GM19467 (cell line): ENCODE data around the gene WFS1.

Experiments used
- ATAC-seq: cut with Tn5 transposase; IDR thresholded peaks from one replicate; pipeline ENCODE4 v1.9.1; 2021; ENCODE audit warnings: mild to moderate bottlenecking, moderate library complexity; ENCODE audit not compliant: unreplicated experiment

WFS1 gene

GRCh38 chr4:6235901-6236640 is 33.6 kb upstream of the WFS1 start:
- ATAC-seq = no peak

GRCh38 chr4:6236816-6237390 is 32.7 kb upstream of the WFS1 start:
- no peak for ATAC-seq

- ATAC-seq = no peak
Observed at GRCh38 chr4:6239486-6239885, 30.2 kb upstream of the WFS1 start.

GRCh38 chr4:6239968-6240367 is 29.7 kb upstream of the WFS1 start:
- ATAC-seq = no peak

GRCh38 chr4:6241062-6241845 is 28.4 kb upstream of the WFS1 start:
- ATAC-seq = no peak

GRCh38 chr4:6242271-6243029 is 27.2 kb upstream of the WFS1 start:
- ATAC-seq = no peak

GRCh38 chr4:6245246-6246169 is 24.1 kb upstream of the WFS1 start:
- ATAC-seq = no peak

GRCh38 chr4:6246170-6246634 is 23.4 kb upstream of the WFS1 start:
- ATAC-seq = no peak

GRCh38 chr4:6248394-6248793 is 21.3 kb upstream of the WFS1 start:
- ATAC-seq = no peak

- ATAC-seq = no peak
Observed at GRCh38 chr4:6250235-6250983, 19.2 kb upstream of the WFS1 start.

- ATAC-seq = no peak
Observed at GRCh38 chr4:6250984-6251295, 18.7 kb upstream of the WFS1 start.

GRCh38 chr4:6251365-6251764 is 18.3 kb upstream of the WFS1 start:
- ATAC-seq = no peak

GRCh38 chr4:6252051-6252450 is 17.6 kb upstream of the WFS1 start:
- no peak for ATAC-seq

GRCh38 chr4:6253111-6253510 is 16.5 kb upstream of the WFS1 start:
- ATAC-seq = no peak

- ATAC-seq = no peak
Observed at GRCh38 chr4:6253961-6254360, 15.7 kb upstream of the WFS1 start.

GRCh38 chr4:6256141-6256540 is 13.5 kb upstream of the WFS1 start:
- ATAC-seq = no peak

- no peak for ATAC-seq
Observed at GRCh38 chr4:6257247-6258025, 12.2 kb upstream of the WFS1 start.

- no peak for ATAC-seq
Observed at GRCh38 chr4:6258026-6258360, 11.7 kb upstream of the WFS1 start.

GRCh38 chr4:6258741-6259140 is 10.9 kb upstream of the WFS1 start:
- no peak for ATAC-seq
